Neural cell (in vitro differentiated cells): ENCODE results near the gene RALGPS2. TPM values are rescaled to one million over a fixed set of nuclear protein-coding genes. Genes with fewer than 3 reads are reported as not detected.

ENCODE experiments used
- H2AFZ ChIP-seq: fragments of 200-600, 300-800 bp; sonication (generic), shearing (Covaris generic); 2 replicates; pipeline ENCODE4 v1.6.0; 2014; ENCODE audit warnings: low read depth, mild to moderate bottlenecking, antibody characterized with exemption, low read length, moderate library complexity
- H3F3A ChIP-seq: fragments of 200-600 bp; shearing (Covaris generic); 2 replicates; pipeline ENCODE4 v1.6.1; 2016; ENCODE audit warnings: mild to moderate bottlenecking, moderate library complexity, mixed read lengths, antibody characterized with exemption, low read length; ENCODE audit not compliant: insufficient read depth, poor library complexity, severe bottlenecking
- H3K27ac ChIP-seq: fragments of 200-600, 300-800 bp; sonication (generic), shearing (Covaris generic); 2 replicates; pipeline ENCODE4 v1.5.1; 2014; ENCODE audit warnings: mild to moderate bottlenecking, low read length, moderate library complexity
- H3K27me3 ChIP-seq: fragments of 300-800, 200-600 bp; sonication (generic), shearing (Covaris generic); 2 replicates; pipeline ENCODE4 v1.6.0; 2014; ENCODE audit warnings: mild to moderate bottlenecking, low read depth, low read length, moderate library complexity; ENCODE audit not compliant: insufficient read depth
- H3K36me3 ChIP-seq: fragments of 300-800, 200-600 bp; sonication (generic), shearing (Covaris generic); 2 replicates; pipeline ENCODE4 v1.5.1; 2014; ENCODE audit warnings: mild to moderate bottlenecking, antibody characterized with exemption, low read length, moderate library complexity; ENCODE audit not compliant: insufficient read depth
- H3K4me2 ChIP-seq: fragments of 300-800, 200-600 bp; sonication (generic), shearing (Covaris generic); 2 replicates; pipeline ENCODE4 v1.6.0; 2014; ENCODE audit warnings: mild to moderate bottlenecking, low read length
- H3K4me3 ChIP-seq: fragments of 300-800, 200-600 bp; sonication (generic), shearing (Covaris generic); 2 replicates; pipeline ENCODE4 v1.5.1; 2014; ENCODE audit warnings: mild to moderate bottlenecking, low read length, moderate library complexity
- H3K79me2 ChIP-seq: fragments of 200-600 bp; shearing (Covaris generic); replicated peaks from 2 replicates; pipeline ENCODE4 v1.6.0; 2014; ENCODE audit warnings: mild to moderate bottlenecking, low read length, moderate library complexity; ENCODE audit not compliant: insufficient read depth
- H3K9ac ChIP-seq: fragments of 300-800, 200-600 bp; sonication (generic), shearing (Covaris generic); 2 replicates; pipeline ENCODE4 v1.6.1; 2016; ENCODE audit warnings: mild to moderate bottlenecking, low read length, mixed read lengths
- H3K9me2 ChIP-seq: fragments of 200-600 bp; shearing (Covaris generic); 2 replicates; pipeline ENCODE4 v1.6.1; 2016; ENCODE audit warnings: mild to moderate bottlenecking, low read length, mixed read lengths; ENCODE audit not compliant: insufficient read depth
- H3K9me3 ChIP-seq: fragments of 200-600, 300-800 bp; sonication (generic), shearing (Covaris generic); 2 replicates; pipeline ENCODE4 v1.6.1; 2016; ENCODE audit warnings: mild to moderate bottlenecking, mixed run types, low read length, moderate library complexity, mixed read lengths
- H4K20me1 ChIP-seq: fragments of 200-600 bp; shearing (Covaris generic); 2 replicates; pipeline ENCODE4 v1.6.1; 2016; ENCODE audit warnings: mild to moderate bottlenecking, mixed run types; ENCODE audit not compliant: insufficient read depth
- EP300 ChIP-seq: fragments of 450-650 bp; conservative IDR thresholded peaks from 2 replicates; pipeline ENCODE4 v1.6.1; 2014; ENCODE audit warnings: antibody characterized with exemption, mild to moderate bottlenecking, moderate library complexity; ENCODE audit not compliant: poor library complexity, severe bottlenecking
- EZH2 ChIP-seq: fragments of 200-600, 300-800 bp; shearing (Covaris generic), sonication (generic); IDR thresholded peaks from 2 replicates; pipeline ENCODE4 v1.6.1; 2014; ENCODE audit warnings: antibody characterized with exemption, low read length, borderline replicate concordance, mild to moderate bottlenecking; ENCODE audit not compliant: insufficient read depth, poor library complexity, severe bottlenecking
- MXI1 ChIP-seq: fragments of 450-650 bp; conservative IDR thresholded peaks from 2 replicates; pipeline ENCODE4 v1.6.1; 2014; ENCODE audit warnings: antibody characterized with exemption, mild to moderate bottlenecking; ENCODE audit not compliant: poor library complexity, severe bottlenecking
- POLR2AphosphoS5 ChIP-seq: IDR thresholded peaks from 2 replicates; pipeline ENCODE4 v1.6.1; 2012
- RAD21 ChIP-seq: fragments of 450-650 bp; conservative IDR thresholded peaks from 2 replicates; pipeline ENCODE4 v1.6.1; 2014; ENCODE audit warnings: antibody characterized with exemption, mild to moderate bottlenecking, moderate library complexity
- SMC3 ChIP-seq: fragments of 450-650 bp; conservative IDR thresholded peaks from 2 replicates; pipeline ENCODE4 v1.6.1; 2014; ENCODE audit warnings: antibody characterized with exemption, mild to moderate bottlenecking, moderate library complexity; ENCODE audit not compliant: poor library complexity
- TAF1 ChIP-seq: IDR thresholded peaks from 2 replicates; pipeline ENCODE4 v1.6.1; 2012; ENCODE audit warnings: low read depth
- polyA plus RNA-seq: library from polyadenylated mRNA; depleted of rRNA; stranded (reverse); fragments of >200 nt; gene quantifications from 2 replicates; pipeline ENCODE4 v1.2.3, GENCODE V29; 2014
- TF ChIP-seq, protein P1 (sequence below): IDR thresholded peaks from 2 replicates; pipeline ENCODE4 v1.6.1; 2012; ENCODE audit warnings: borderline replicate concordance
- TF ChIP-seq, protein P2 (sequence below): fragments of 450-650 bp; IDR thresholded peaks from 2 replicates; pipeline ENCODE4 v1.5.1; 2014; ENCODE audit warnings: antibody characterized with exemption, mild to moderate bottlenecking, moderate library complexity; ENCODE audit not compliant: poor library complexity, severe bottlenecking

RALGPS2 gene
- polyA plus RNA-seq, 1 donor from 2014 or later, result 26.6 TPM

DNA sequence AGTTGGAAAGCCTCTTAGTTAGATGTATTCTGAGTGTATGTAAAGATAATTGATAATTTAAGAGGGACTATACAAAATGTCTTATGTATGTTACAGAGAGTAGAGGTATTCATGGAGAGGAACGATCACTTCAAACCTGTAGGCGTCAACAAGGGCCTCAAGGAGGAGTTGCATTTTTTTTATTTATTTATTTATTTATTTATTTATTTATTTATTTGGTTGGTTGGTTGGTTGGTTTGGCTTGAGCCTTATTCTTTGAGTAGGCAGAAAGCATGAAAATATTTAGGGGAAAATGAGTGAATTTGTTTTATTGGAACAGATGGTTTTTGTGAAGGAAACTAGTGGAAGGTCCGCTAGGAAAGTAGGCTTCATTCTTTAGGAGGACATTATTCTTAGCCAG lies 137.4 kb downstream of the RALGPS2 start:
- no peaks in the 10 kb centered on the region for H3K79me2 ChIP-seq
- H3K27me3 ChIP-seq, result no peaks in the 10 kb centered on the region
- H3K4me2 ChIP-seq, result no peak overlapping the region
- no peaks in the 10 kb centered on the region for H3K36me3 ChIP-seq
- no peak overlapping the region for H2AFZ ChIP-seq
- H3K9me2 ChIP-seq, result no peaks in the 10 kb centered on the region
- H3F3A ChIP-seq, result no peaks in the 10 kb centered on the region
- no peak overlapping the region for H3K27ac ChIP-seq
- no peak overlapping the region for H3K9ac ChIP-seq
- TF ChIP-seq, protein P1, sequence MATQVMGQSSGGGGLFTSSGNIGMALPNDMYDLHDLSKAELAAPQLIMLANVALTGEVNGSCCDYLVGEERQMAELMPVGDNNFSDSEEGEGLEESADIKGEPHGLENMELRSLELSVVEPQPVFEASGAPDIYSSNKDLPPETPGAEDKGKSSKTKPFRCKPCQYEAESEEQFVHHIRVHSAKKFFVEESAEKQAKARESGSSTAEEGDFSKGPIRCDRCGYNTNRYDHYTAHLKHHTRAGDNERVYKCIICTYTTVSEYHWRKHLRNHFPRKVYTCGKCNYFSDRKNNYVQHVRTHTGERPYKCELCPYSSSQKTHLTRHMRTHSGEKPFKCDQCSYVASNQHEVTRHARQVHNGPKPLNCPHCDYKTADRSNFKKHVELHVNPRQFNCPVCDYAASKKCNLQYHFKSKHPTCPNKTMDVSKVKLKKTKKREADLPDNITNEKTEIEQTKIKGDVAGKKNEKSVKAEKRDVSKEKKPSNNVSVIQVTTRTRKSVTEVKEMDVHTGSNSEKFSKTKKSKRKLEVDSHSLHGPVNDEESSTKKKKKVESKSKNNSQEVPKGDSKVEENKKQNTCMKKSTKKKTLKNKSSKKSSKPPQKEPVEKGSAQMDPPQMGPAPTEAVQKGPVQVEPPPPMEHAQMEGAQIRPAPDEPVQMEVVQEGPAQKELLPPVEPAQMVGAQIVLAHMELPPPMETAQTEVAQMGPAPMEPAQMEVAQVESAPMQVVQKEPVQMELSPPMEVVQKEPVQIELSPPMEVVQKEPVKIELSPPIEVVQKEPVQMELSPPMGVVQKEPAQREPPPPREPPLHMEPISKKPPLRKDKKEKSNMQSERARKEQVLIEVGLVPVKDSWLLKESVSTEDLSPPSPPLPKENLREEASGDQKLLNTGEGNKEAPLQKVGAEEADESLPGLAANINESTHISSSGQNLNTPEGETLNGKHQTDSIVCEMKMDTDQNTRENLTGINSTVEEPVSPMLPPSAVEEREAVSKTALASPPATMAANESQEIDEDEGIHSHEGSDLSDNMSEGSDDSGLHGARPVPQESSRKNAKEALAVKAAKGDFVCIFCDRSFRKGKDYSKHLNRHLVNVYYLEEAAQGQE, result no peak
- TF ChIP-seq RAD21, result no peak
- TF ChIP-seq, protein P2, sequence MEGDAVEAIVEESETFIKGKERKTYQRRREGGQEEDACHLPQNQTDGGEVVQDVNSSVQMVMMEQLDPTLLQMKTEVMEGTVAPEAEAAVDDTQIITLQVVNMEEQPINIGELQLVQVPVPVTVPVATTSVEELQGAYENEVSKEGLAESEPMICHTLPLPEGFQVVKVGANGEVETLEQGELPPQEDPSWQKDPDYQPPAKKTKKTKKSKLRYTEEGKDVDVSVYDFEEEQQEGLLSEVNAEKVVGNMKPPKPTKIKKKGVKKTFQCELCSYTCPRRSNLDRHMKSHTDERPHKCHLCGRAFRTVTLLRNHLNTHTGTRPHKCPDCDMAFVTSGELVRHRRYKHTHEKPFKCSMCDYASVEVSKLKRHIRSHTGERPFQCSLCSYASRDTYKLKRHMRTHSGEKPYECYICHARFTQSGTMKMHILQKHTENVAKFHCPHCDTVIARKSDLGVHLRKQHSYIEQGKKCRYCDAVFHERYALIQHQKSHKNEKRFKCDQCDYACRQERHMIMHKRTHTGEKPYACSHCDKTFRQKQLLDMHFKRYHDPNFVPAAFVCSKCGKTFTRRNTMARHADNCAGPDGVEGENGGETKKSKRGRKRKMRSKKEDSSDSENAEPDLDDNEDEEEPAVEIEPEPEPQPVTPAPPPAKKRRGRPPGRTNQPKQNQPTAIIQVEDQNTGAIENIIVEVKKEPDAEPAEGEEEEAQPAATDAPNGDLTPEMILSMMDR, result no peak
- no peak for TF ChIP-seq SMC3
- TF ChIP-seq EZH2, result no peak
- TF ChIP-seq EP300, result no peak
- TF ChIP-seq POLR2AphosphoS5, result no peak
- TF ChIP-seq TAF1, result no peak
- TF ChIP-seq MXI1, result no peak
- no peak overlapping the region for H3K4me3 ChIP-seq
- no peaks in the 10 kb centered on the region for H4K20me1 ChIP-seq
- H3K9me3 ChIP-seq, result no peaks in the 10 kb centered on the region

DNA sequence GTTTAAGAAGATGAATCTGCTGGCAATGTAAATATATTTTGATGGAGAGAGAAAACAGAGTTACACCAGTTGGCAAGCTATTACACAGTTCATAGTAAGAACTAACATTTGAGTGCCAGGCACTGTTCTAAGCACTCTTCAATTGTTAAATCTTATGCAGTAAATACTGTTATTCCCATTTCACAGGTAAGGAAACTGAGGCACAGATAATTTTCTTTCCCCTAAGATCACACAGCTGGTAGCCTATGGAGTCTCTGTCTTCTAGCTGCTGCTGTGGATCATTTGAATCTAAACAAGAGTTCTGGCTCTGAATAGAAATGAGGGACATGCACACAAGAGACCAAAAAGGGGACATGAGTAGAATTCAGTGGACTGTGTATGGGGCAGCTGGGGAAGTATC lies 137.8 kb downstream of the RALGPS2 start:
- H3K36me3 ChIP-seq, result no peaks in the 10 kb centered on the region
- no peak overlapping the region for H3K9ac ChIP-seq
- H3K27me3 ChIP-seq, result no peaks in the 10 kb centered on the region
- H4K20me1 ChIP-seq, result no peaks in the 10 kb centered on the region
- H3K4me3 ChIP-seq, result no peak overlapping the region
- H2AFZ ChIP-seq, result no peak overlapping the region
- H3K27ac ChIP-seq, result no peak overlapping the region
- H3K4me2 ChIP-seq, result no peak overlapping the region
- TF ChIP-seq RAD21, result no peak
- no peak for TF ChIP-seq EZH2
- TF ChIP-seq, protein P1, result no peak
- TF ChIP-seq POLR2AphosphoS5, result no peak
- no peak for TF ChIP-seq EP300
- no peak for TF ChIP-seq MXI1
- TF ChIP-seq, protein P2, result no peak
- no peak for TF ChIP-seq TAF1
- no peak for TF ChIP-seq SMC3
- no peaks in the 10 kb centered on the region for H3F3A ChIP-seq
- no peaks in the 10 kb centered on the region for H3K79me2 ChIP-seq
- no peaks in the 10 kb centered on the region for H3K9me3 ChIP-seq
- H3K9me2 ChIP-seq, result no peaks in the 10 kb centered on the region
